ENCODE results near the gene FTSJ3. TPM values are rescaled to one million over a fixed set of nuclear protein-coding genes. Genes with fewer than 3 reads are reported as not detected.
"Not testable (repeated sequence)": the region's sequence is repeated elsewhere in the genome, so short reads cannot be mapped to it uniquely, and the experiment has no call there.

Gene FTSJ3
- total RNA-seq, 1 donor from 2014 or later = 53.1 TPM

GRCh38 chr17:63830278-63830677 lies 2.8 kb upstream of the FTSJ3 start:
- no peak for DNase-seq (ENCODE audit: low read depth in 2 of 2)

GRCh38 chr17:63828936-63829335 lies 1.5 kb upstream of the FTSJ3 start:
- no peak for DNase-seq (ENCODE audit: low read depth in 2 of 2)

DNA sequence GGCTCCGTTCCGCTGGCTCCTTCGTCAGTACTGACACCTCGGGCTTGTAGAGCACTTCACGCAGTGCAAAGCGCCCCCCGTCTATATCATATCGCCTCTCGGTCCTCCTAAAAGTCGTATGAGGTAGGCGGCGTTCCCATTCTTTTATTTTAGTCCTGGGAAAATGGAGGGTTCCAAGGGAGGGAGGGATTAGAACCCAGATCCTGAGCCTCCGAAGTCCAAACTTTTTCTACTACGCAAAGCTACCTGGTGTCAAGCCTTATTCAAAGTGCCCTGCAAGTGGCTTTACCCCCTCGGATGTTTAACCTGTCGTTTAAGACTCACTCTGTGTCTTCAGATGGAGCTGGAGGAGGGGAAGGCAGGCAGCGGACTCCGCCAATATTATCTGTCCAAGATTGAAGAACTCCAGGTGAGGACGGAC lies 348 bp upstream of the FTSJ3 start:
- DNase-seq (ENCODE audit: low read depth in 2 of 2) = no peak

DNA sequence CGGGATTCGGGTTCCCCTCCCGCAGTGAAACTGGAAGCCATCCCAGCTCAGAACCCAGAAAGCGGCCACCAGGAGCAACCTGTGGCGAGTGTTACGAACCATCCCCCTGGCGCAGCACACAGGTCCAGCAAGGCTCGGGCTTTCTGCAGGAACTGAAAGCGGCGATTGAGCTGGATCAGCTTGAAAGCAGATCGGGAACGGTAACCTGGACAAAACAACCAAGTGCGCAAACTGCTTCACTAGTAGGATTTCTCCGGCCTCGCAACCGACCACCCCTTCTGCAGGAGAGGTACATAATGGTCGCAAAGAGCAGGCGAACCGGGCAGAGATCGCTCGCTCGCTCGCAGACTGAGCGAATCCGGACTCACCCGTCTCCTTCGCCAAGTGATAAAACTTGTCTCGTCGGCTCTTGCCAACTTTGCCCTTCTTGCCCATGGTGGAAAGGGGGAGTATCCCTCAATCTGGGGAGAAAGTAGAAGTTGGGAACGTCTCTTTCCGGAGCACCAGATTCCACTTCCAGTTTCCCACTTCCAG lies 928 bp downstream of the FTSJ3 start:
- DNase-seq (ENCODE audit: low read depth in 2 of 2) = peak; percentile 43 to 51

DNA sequence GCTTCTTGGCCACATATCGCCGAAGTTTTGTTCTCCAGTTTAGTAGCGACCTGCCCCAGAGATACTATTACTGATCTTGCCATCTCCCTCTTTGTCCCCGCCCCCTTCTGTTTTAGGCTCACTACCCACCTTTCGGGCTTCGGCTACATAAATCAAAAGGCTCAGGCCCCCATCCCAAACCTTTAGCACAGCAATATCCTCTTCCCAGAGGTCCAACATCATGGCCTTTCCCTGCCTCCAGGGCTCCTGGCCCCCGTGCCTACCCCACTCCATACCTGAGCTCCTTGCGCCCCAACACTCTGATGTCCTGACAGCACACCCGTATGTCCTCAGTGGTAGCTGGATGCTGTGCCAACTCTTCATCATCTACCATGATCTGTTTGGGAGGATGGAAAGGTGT lies 3.1 kb downstream of the FTSJ3 start:
- DNase-seq (ENCODE audit: low read depth in 2 of 2) = no peak

DNA sequence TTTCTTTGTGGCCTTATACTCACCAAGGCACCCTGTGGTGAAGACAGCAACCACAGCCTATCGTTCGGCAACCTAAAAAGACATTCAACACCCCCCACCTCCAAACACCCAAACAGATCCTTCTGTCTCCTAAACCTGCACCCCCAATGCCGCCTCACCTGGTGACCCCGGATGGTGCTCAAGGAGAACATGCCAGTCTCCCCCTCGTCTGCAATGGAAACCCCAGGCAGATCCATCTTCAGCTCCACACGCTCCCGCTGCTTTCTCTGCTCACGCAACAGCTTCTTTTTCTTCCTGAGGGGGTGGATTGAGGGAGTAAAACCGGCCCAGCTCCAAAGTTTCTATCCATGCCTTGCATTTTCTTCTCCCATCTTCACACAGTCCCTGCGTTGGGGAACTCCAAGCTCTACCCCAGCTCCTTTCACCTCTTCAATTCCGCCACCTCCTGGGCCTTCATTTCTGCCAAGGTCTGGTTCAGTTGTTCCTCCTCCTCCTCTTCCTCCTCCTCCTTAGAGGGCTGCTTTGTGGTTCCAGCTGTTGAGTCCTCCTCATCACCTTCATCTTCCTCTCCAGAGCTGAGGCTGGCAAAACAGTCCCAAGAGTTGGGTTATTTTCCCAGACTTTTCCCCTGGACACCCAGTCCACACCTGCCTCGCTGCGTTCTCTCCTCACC lies 3.7 kb downstream of the FTSJ3 start:
- DNase-seq (ENCODE audit: low read depth in 2 of 2) = no peak

- DNase-seq (ENCODE audit: low read depth in 2 of 2) = no peak
Measured at GRCh38 chr17:63822537-63822936, 4.9 kb downstream of the FTSJ3 start.

GRCh38 chr17:63821804-63822203 lies 5.7 kb downstream of the FTSJ3 start:
- DNase-seq (ENCODE audit: low read depth in 2 of 2) = no peak

DNA sequence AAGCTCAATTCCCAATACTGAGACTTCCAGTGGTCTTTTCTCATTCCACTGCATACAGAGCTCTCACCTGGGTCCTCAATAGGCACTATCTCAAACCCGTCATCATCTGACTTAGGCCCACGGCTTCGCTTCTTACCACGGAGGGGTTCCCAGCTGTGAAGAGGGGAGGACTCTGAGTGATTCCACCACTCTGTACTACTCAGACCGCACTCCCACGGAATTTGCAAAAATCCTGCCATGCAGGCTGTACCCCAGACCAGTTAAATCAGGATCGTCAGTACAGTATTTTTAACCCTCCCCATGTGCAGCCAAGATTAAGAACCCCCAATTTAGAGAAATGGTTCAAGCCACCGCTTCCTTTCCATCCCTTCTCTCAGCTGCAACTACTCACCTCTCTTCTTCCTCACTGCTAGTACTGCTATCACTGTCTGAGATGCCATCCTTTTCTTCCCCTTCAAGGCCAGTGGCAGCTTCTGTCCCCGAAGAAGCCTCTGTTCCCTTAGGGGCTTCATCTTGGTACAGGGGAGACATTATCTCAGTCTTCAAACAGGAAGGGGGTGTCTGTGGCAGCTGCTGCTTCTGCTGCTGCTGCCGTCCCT lies 6.4 kb downstream of the FTSJ3 start:
- DNase-seq (ENCODE audit: low read depth in 2 of 2) = no peak

DNA sequence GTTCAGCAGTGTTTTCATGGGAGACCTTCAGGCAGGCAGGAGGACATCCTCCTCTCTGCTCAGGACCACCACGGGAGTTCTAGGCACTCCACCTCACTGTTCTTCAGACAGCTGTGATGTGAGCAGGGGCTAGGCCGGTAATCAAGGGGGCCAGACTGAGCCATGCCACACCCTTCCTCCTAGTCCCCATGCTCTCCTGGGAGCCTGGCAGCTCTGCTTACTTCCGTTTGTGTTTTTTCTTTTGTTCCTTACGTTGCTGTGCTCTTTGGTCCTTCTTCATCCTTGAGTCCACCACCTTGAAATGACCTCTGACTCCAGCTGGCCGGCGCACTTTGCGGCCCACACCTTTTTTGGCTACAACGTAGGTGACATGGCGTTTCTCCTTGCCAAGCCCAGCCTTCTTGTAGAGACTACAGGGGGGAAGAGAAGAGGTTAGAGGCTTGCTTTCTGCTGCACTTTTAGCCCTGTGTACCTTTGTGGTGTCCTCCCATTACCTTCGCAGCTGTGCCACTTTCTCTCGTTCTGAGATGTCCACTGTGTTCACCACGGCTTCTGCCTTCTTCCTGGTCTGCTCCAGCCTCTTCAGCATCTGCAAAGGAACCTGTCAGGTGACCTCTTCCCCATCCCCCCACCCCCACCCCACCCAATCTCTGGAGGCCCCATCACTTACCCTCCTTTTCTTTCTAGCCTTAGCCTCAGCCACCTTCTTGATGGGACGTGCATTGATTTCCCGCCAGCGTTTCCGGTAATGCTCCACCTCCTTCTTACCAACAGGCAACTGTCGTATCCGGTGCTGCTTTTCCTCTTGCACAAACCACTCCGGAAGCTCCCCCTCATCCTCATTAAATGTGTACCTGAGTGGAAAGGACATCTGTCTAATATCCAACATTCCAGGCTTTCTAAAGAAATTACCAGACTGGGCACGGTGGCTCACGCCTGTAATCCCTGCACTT lies 7.6 kb downstream of the FTSJ3 start:
- DNase-seq (ENCODE audit: low read depth in 2 of 2) = peak in 1 of 2 donors; percentile 19

GRCh38 chr17:63819131-63819530 lies 8.3 kb downstream of the FTSJ3 start:
- no peak for DNase-seq (ENCODE audit: low read depth in 2 of 2)

GRCh38 chr17:63817736-63818385 lies 9.6 kb downstream of the FTSJ3 start:
- DNase-seq (ENCODE audit: low read depth in 2 of 2) = no peak

- DNase-seq (ENCODE audit: low read depth in 2 of 2) = no peak
Measured at GRCh38 chr17:63816669-63817068, 10.8 kb downstream of the FTSJ3 start.

GRCh38 chr17:63816123-63816522 lies 11.3 kb downstream of the FTSJ3 start:
- no peak for DNase-seq (ENCODE audit: low read depth in 2 of 2)

DNA sequence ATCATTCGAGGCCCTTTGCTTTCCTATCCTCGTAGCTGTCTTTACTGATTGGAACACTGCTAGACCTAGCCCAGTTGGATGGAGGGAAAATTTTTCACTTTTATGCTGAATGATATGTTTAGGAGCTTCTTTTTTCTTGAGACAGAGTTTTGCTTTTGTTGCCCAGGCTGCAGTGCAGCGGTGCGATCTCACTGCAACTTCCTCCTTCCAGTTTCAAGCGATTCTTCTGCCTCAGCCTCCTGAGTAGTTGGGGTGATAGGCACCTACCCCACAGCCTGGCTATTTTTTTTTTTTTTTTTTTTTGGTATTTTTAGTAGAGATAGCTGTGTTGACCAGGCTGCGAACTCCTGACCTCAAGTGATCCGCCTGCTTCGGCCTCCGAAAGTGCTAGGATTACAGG lies 17.5 kb downstream of the FTSJ3 start:
- DNase-seq (ENCODE audit: low read depth in 2 of 2) = no peak

- DNase-seq (ENCODE audit: low read depth in 2 of 2) = no peak
Measured at GRCh38 chr17:63805591-63805990, 21.9 kb downstream of the FTSJ3 start.

DNA sequence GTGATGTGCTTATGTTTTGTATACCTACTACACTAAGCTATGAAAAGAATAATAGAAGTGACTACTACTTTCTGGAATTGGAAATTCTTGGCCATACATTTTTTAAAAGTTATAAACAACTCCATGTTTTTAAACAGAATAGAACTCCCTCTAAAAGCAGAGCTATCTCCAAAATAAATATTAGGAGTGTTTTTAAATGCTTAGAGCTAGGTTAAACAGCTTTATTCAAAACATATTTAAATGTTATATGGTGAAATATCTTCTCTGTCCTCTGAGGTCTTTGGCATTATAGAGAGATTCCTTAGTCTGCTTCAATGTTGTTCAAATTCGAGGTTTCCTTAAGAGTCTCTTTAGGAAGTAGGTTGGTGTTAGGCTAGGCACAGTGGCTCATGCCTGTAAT lies 23.1 kb downstream of the FTSJ3 start:
- DNase-seq (ENCODE audit: low read depth in 2 of 2) = no peak

DNA sequence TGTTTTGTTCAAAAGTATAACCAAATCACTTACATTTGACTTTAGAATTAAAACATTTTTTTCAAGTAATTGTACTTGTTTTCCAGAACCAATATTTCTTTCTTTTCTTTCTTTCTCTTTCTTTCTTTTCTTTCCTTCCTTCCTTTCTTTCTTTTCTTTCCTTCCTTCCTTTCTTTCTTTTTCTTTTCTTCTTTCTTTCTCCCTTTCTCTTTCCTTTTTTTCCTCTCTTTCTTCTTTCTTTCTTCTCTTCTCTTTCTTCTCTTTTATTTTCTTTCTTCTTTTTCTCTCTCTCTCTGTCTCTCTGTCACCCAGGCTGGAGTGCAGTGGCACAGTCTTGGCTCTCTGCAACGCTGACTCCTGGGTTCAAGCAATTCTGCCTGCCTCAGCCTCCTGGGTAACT lies 26.7 kb downstream of the FTSJ3 start:
- no peak for DNase-seq (ENCODE audit: low read depth in 2 of 2)

- DNase-seq (ENCODE audit: low read depth in 2 of 2) = no peak
Measured at GRCh38 chr17:63798572-63799106, 28.8 kb downstream of the FTSJ3 start.

DNA sequence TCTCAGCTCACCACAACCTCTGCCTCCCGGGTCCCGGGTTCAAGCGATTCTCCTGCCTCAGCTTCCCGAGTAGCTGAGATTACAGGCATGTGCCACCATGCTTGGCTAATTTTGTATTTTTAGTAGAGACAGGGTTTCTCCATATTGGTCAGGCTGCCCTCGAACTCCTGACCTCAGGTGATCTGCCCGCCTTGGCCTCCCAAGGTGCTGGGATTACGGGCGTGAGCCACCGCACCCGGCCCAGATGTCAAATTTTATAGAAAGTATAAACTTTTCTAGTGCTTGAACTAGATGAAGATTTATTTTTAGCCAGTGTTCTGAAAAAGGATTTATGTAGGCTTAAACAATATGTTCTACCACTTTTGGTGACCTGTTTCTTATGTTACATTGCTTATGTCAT lies 31.1 kb downstream of the FTSJ3 start:
- DNase-seq (ENCODE audit: low read depth in 2 of 2) = not testable (repeated sequence)

- DNase-seq (ENCODE audit: low read depth in 2 of 2) = no peak
Measured at GRCh38 chr17:63792055-63792729, 35.3 kb downstream of the FTSJ3 start.

All from dermis microvascular lymphatic vessel endothelial cell (primary cell).